Stimulated activated naive B cell treated with anti-CD40 and anti-IgM and Interleukin-4, amounts not matched to agents 10 μg/mL and 1 μg/mL and 100 μg/mL, for 72 hours (primary cell): ENCODE data around the gene HAUS5.

ENCODE experiments used
- ATAC-seq, 2 donors: fragments of 150-1000 bp; cut with Tn5 transposase; replicated peaks; 2 replicates each; pipeline ENCODE4 v1.10.0; 2021; ENCODE audit warnings: moderate library complexity in 1 of 2
- DNase-seq: peaks from one replicate; pipeline ENCODE4 v3.0.0; 2021
- H3K27ac Mint-ChIP-seq: one replicate; pipeline ENCODE4 v1.8.0; 2022; ENCODE audit warnings: mild to moderate bottlenecking, mixed read lengths
- H3K27me3 Mint-ChIP-seq, 2 donors: one replicate each; pipeline ENCODE4 v1.8.0; 2022; ENCODE audit warnings: mixed read lengths in 2 of 2
- H3K36me3 Mint-ChIP-seq, 2 donors: one replicate each; pipeline ENCODE4 v1.8.0; 2022; ENCODE audit warnings: mixed read lengths in 2 of 2, mild to moderate bottlenecking in 1 of 2
- H3K4me1 Mint-ChIP-seq, 2 donors: one replicate each; pipeline ENCODE4 v1.8.0; 2022; ENCODE audit warnings: mixed read lengths in 2 of 2, mild to moderate bottlenecking in 1 of 2
- H3K4me3 Mint-ChIP-seq, 2 donors: one replicate each; pipeline ENCODE4 v1.8.0; 2022; ENCODE audit warnings: mild to moderate bottlenecking in 2 of 2, mixed read lengths in 2 of 2, moderate library complexity in 1 of 2
- H3K9me3 Mint-ChIP-seq, 2 donors: one replicate each; pipeline ENCODE4 v1.8.0; 2022; ENCODE audit warnings: mixed read lengths in 2 of 2, mild to moderate bottlenecking in 1 of 2

HAUS5 gene

DNA sequence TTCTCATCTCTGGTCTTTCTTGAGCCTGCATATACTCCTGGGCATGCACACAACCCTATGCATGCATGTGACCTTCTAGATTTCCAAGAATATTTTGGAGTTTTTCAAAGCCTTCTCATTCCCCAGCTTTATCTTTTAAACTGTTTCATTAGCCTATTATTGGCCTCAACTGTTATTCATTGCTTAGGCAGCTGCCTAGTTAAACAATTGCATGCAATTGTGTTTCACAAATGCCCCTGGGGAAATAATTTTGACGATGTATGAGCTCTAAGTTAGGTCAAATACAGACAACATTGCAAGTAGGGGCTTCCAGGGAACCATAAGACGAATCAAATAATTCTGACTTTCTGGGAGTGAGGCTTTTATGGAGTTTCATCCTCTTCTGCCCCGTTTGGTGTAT is 51.4 kb downstream of the HAUS5 start:
- ATAC-seq (no peak), DNase-seq (no peak)
- H3K36me3 Mint-ChIP-seq: peaks cover 15 to 34% of the 10 kb centered on the region in 2 donors
- H3K27me3 Mint-ChIP-seq: no peaks in the 10 kb centered on the region
- no peaks in the 10 kb centered on the region for H3K9me3 Mint-ChIP-seq
- no peak overlapping the region for H3K27ac Mint-ChIP-seq
- no peak overlapping the region for H3K4me3 Mint-ChIP-seq
- H3K4me1 Mint-ChIP-seq: peaks cover 0 to 5% of the 10 kb centered on the region in 2 donors

DNA sequence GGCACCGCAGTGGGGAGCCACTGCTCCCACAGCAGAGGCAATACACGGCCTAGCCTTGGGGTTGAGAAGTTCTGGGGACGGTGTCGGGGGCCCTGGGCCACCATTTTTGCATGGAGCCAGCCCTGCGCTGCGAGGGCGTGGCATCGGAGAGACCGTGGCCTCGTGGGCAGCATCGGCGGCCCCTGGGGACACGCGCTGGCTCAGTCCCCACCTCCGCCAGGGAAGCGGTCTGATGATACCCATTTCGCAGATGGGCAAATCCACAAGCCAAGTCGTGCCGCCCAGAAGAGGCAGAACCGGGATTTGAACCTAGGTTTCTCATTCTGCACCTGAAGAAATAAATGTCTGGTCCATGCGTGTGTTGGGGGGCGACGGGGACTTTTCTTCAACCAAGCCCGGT is 52.6 kb downstream of the HAUS5 start:
- Mint-ChIP-seq H3K27me3 (peaks cover 7% of the 10 kb centered on the region in 2 donors), H3K4me3 (no peak overlapping the region), H3K27ac (no peak overlapping the region), H3K4me1 (peaks cover 0 to 5% of the 10 kb centered on the region in 2 donors), H3K9me3 (no peaks in the 10 kb centered on the region), H3K36me3 (peaks cover 9 to 31% of the 10 kb centered on the region in 2 donors)
- DNase-seq (no peak), ATAC-seq (no peak)

DNA sequence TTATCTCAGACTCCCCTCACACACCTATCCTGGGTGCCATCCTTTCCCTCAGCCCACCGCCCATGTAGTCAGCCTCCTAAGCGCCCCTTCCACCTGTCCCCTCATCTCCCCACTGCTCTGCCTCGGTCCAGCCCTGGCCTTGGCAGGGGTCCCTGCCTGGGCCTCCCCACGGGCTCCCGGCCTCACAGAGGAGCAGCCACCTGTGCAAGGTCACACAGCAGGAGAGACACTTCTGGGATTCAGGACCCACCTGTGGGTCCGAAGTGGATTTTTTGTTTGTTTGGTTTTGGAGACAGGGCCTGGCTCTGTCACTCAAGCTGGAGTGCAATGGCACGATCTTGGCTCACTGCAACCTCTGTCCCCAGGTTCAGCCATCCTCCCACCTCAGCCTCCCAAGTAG is 53.1 kb downstream of the HAUS5 start:
- Mint-ChIP-seq H3K36me3 (peaks cover 9 to 31% of the 10 kb centered on the region in 2 donors), H3K27ac (no peak overlapping the region), H3K9me3 (no peaks in the 10 kb centered on the region), H3K4me3 (no peak overlapping the region), H3K27me3 (peaks cover 9 to 10% of the 10 kb centered on the region in 2 donors), H3K4me1 (peaks cover 0 to 5% of the 10 kb centered on the region in 2 donors)
- ATAC-seq (no peak), DNase-seq (no peak)

DNA sequence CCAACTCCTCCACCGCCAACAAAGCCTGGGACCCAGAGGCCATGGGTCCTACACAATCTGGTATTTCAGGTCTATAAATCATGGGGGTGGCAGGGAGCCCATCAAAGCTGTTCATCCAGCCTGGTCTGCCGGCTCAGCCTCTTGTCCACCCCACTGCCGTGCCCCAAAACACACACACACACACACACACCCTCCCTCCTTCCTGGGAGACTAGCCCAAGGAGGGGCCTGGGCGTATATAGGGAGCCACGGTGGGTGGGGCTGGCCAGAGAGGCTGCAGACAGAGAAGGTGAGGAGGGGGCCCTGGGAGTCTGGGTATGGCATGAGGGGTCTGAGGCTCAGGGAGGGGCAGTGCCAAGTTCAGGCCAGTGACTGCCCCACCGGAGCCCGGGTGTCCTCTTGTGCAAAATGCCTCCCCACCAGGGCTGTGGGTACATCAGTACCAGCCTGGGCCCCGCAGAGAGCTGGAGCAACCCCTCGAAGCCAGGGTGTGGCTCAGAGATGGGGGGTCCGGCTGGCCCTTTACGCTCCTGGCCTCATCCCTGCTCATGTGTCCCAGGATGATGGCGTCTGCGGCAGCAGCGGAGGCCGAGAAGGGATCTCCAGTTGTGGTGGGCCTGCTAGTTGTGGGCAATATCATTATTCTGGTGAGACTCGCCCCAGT is 53.8 kb downstream of the HAUS5 start, which contains the start of gene UPK1A:
TSS of gene UPK1A (plus strand) at position 267 of the 663 bp plus-strand sequence. CDS start at position 563, 296 bp downstream.
- ATAC-seq: no peak
- DNase-seq: no peak
- peaks cover 0 to 5% of the 10 kb centered on the region in 2 donors for H3K4me1 Mint-ChIP-seq
- peaks cover 7 to 26% of the 10 kb centered on the region in 2 donors for H3K36me3 Mint-ChIP-seq
- no peaks in the 10 kb centered on the region for H3K9me3 Mint-ChIP-seq
- H3K4me3 Mint-ChIP-seq: no peak within 1 kb of the TSS
- H3K27ac Mint-ChIP-seq: peak within 1 kb of the TSS; percentile 20
- H3K27me3 Mint-ChIP-seq: peaks cover 12 to 15% of the 10 kb centered on the region in 2 donors

DNA sequence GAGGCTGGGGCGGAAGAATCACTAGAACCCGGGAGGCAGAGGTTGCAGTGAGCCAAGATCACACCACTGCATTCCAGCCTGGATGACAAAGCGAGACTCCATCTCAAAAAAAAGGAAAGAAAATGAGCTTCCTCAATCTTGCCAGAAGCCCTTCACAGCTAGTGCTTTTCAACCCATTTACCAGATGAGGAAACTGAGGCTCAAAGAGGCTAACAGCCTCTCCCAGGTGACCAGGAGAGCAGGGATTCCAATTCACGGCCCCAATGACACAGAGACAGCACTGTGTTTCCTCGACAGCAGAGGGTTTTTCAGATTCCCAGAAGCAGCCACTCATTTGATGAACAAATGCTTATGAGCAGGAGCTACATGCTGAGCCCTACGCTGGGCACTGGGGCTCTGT is 57.0 kb downstream of the HAUS5 start:
- peaks cover 34 to 41% of the 10 kb centered on the region in 2 donors for H3K27me3 Mint-ChIP-seq
- no peak overlapping the region for H3K4me3 Mint-ChIP-seq
- ATAC-seq: no peak
- H3K9me3 Mint-ChIP-seq: no peaks in the 10 kb centered on the region
- no peak for DNase-seq
- H3K27ac Mint-ChIP-seq: no peak overlapping the region
- peaks cover 0 to 9% of the 10 kb centered on the region in 2 donors for H3K36me3 Mint-ChIP-seq
- H3K4me1 Mint-ChIP-seq: peaks cover 6 to 14% of the 10 kb centered on the region in 2 donors

DNA sequence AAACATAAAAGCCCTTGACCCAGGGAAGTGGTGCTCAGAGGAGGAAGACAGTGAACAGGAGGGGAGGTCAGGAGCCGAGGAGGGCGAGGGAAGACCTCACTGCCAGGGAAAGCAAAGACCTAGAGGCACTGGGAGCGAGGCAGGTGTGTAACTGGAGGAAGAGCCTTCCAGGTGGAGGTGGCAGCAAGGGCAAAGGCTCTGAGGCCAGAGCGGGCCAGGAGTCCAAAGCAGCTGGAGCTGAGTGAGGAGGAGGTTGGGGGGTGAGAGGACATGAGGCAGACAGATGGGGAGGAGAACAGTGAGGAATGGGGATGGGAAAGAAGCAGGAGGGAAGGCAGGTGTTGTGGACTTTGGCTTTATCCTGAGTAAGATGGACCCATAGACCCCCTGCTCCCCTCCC is 57.4 kb downstream of the HAUS5 start:
- no peak for DNase-seq
- H3K36me3 Mint-ChIP-seq: peaks cover 0 to 7% of the 10 kb centered on the region in 2 donors
- peaks cover 35 to 43% of the 10 kb centered on the region in 2 donors for H3K27me3 Mint-ChIP-seq
- no peak for ATAC-seq
- H3K4me3 Mint-ChIP-seq: no peak overlapping the region
- no peaks in the 10 kb centered on the region for H3K9me3 Mint-ChIP-seq
- H3K27ac Mint-ChIP-seq: no peak overlapping the region
- H3K4me1 Mint-ChIP-seq: peaks cover 6 to 14% of the 10 kb centered on the region in 2 donors

DNA sequence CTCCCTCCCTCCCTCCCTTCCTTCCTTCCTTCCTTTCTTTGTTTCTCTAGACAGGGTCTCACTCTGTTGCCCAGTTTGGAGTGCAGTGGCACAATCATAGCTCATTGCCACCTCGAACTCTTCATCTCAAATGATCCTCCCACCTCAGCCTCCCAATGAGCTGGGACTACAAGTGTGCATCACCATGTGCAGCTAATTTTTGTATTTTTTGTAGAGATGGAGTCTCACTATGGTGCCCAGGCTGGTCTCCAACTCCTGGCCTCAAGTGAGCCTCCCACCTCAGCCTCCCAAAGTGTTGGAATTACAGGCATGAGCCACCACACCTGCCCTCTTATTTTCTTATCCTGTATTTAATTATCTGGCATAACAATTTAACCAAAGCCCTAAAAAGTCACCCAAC is 58.2 kb downstream of the HAUS5 start:
- DNase-seq: no peak
- peaks cover 6 to 14% of the 10 kb centered on the region in 2 donors for H3K4me1 Mint-ChIP-seq
- no peak overlapping the region for H3K27ac Mint-ChIP-seq
- H3K9me3 Mint-ChIP-seq: no peaks in the 10 kb centered on the region
- H3K36me3 Mint-ChIP-seq: no peaks in the 10 kb centered on the region
- ATAC-seq: no peak
- H3K4me3 Mint-ChIP-seq: no peak overlapping the region
- peaks cover 36 to 48% of the 10 kb centered on the region in 2 donors for H3K27me3 Mint-ChIP-seq

DNA sequence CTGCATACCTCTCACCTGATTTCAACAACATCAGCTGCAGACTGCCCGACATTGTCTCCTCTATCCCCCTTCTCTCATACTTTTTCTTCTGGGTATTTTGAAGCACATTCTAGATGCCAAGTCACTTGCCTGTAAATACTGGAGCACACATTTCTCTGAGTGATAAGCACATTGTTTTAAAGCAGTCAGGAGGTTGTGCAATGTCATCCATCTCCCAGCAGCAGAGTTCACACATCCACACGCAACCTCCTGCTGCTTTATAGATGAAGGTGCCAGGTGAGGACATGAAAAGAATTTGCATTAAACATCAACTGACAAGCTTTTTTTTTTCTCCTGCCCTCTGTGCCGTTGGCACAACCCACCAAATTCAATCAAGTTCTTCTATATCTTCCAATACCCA is 59.3 kb downstream of the HAUS5 start:
- Mint-ChIP-seq H3K36me3 (no peaks in the 10 kb centered on the region), H3K4me1 (peaks cover 6 to 14% of the 10 kb centered on the region in 2 donors), H3K27me3 (peaks cover 42 to 58% of the 10 kb centered on the region in 2 donors), H3K4me3 (no peak overlapping the region), H3K9me3 (no peaks in the 10 kb centered on the region), H3K27ac (no peak overlapping the region)
- DNase-seq (no peak), ATAC-seq (no peak)

DNA sequence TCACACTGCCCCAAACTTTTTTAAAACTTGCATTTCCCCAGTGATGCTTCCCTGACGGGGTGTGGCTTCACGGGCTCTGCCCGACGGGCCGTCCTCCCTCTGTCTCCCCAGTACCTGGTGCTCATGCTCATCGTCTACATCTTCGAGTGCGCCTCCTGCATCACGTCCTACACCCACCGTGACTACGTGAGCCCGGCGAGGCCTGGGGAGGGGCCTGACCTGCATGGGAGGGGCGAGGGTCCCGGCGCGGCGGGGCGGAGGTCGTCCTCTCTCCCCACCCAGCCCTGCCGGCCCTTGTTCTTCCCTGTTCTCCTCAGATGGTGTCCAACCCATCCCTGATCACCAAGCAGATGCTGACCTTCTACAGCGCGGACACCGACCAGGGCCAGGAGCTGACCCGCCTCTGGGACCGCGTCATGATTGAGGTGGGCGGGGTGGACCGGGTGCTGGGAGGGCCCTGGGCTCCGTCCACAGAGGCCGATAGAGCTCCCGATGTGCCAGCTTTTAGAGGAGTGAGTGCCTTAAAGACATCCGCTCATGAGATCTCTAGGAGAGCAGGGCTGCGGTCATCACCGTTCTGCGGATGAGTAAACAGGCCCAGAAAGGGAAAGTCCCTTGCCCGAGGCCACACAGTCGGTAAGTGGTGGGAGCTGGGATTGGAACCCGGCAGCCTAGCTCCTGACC is 60.7 kb downstream of the HAUS5 start:
- Mint-ChIP-seq H3K27ac (no peak overlapping the region), H3K4me3 (peak overlapping the region; percentile 78 to 80), H3K27me3 (peaks cover 47 to 67% of the 10 kb centered on the region in 2 donors), H3K9me3 (no peaks in the 10 kb centered on the region), H3K36me3 (no peaks in the 10 kb centered on the region), H3K4me1 (peaks cover 6 to 14% of the 10 kb centered on the region in 2 donors)
- DNase-seq: peak; percentile 7
- peak; percentile 71 to 81 for ATAC-seq
